ENCODE data around the gene SAMD13.

SAMD13 gene

DNA sequence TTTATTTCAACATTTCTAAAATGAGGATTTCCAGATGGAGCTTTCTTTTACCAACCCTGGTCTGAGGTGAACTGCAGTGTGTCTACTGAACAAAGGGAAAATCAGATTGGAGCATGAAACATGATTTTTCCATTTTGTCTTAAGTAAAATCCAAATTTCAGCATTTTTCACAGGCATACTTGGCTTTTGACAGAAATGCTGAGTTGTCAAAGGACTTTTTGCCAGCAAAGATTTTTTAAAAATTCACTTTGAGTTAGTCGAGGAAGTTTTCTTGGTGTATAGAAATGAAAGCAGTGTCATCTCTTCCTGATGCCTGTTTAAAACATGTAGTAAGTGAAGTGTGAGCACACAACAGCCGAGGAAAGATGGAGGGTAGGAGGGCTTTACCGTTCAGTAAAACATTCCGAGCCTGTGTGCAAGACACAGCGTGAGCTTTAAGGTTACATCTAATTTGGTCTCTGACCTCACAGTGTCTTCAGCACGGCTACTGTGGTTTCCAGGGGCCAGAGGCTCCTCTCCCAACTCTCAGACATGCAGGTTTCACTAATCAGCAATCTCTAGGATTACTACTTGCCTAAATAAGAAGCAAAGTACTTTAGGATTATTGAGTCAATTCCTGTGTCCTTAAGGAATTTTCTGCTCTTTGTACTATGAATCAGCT, 45.9 kb downstream of the SAMD13 start:
- no peak for DNase-seq

GRCh38 chr1:84347932-84348555, 46.5 kb downstream of the SAMD13 start:
- no peak for DNase-seq

DNA sequence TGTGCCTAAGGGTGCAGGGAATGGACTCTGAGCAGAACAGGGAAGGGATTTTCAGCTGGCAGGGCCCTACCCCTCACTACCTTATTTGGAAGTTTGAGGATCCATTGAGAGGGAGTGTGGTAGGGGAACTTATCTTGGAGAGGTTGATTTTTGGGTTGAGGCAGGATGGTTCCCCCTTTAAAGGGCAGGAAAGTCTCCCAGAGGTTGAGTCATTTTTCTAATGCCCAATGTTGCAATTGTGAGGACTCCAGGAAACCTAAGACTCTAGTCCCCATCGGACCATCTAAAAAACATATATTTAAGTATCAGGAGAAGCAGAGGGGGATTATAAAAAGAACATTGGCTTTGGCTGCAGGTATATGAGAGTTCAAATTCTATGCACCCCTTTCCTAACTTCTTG, 47.3 kb downstream of the SAMD13 start:
- DNase-seq, result no peak

GRCh38 chr1:84350104-84350503, 48.6 kb downstream of the SAMD13 start:
- DNase-seq, result no peak

- DNase-seq, result no peak
Observed at GRCh38 chr1:84350550-84350949, 49.0 kb downstream of the SAMD13 start.

DNA sequence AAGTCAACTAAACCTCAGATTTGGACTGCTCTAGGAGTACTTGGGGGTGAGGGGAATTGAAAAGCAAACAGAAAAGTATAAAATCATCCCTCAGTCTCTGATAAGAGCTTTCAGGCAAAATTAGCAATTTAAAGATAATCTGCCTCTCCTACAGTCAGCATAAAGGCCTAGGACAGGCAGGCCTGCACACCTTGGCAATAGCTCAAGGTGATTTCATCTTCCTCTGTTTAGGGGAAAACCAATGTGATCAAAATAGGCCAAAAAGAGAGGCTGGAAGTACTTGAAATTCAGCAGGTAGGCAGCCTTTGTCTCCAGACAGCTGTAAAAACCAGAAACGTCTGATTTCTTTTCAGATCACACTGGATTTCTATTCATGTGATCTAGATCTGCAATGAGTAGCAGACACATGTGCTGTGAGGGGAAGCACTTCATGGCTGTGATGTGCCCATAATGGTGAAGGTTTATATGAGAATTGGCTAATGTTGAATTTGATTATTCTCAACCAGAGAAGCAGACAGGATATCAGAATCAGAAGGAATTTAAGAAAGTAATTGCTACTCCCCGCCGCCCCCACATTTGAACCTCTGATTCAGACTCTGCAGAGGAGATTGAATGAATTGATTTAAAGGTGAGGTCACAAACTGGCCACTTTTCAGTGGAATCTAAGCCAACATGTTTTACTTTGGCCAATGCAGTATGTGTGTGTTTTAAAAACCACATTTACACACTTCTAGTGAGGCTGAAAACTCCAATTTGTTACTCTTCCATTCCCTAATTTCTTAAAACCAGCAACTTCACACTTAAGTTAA, 51.0 kb downstream of the SAMD13 start:
- no peak for DNase-seq

DNA sequence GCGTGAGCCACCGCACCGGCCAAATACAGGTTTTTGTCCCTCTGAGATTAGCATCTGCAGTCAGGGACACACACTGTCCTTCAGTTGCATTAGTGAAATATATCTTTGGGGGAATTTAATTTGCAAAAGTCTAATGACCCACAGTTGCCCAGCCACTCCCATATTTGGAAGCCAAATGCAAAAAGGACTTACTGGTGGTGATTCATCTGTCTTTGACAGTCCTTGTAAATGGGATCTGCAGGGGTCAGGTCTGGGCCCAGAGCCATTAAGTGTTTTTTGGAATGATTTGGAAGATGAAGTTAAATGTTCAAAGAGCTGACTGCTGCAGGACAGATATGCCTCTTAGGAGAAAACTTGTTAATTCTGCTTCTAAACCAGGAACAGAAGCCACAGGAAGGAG, 52.2 kb downstream of the SAMD13 start:
- DNase-seq, result no peak

DNA sequence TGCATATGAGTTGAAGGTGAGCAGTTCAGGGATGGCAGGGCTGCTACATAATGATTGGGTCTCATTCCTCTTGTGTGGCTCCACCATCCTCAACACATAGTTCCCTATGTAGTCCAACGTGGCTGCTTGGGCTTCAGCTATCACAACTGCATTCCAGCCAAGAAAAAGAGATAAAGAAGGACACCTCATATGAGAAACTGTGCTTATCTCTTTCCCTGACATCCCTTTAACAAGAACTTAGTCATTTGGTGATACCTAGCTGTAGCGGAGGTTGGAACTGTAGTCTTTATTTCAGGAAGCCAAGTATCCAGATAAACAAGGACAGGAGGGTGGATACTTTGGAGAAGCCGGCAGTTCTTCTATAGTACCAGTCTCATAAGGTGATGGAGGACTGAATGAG, 54.0 kb downstream of the SAMD13 start:
- DNase-seq, result no peak

GRCh38 chr1:84356881-84357280, 55.4 kb downstream of the SAMD13 start:
- DNase-seq, result no peak

GRCh38 chr1:84358695-84359094, 57.2 kb downstream of the SAMD13 start:
- DNase-seq, result no peak

GRCh38 chr1:84360316-84360715, 58.8 kb downstream of the SAMD13 start:
- no peak for DNase-seq

DNA sequence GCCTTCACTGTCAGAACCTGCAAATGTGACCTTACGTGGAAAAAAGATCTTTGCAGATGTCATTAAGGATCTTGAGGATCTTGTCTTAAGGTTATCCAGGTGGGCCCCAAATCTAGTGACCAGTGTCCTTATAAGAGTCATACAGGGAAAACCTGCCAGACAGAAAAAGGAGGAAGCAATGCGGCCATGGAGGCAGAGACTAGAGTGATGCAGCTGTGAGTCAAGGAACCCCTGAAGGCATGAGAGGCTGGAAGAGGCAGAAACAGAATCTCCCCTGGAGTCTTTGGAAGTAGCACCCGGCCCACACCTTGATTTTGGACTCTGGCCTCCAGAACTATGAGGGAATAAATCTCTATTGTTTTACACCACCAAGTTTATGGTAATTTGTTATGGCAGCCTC, 60.3 kb downstream of the SAMD13 start:
- DNase-seq, result no peak

DNA sequence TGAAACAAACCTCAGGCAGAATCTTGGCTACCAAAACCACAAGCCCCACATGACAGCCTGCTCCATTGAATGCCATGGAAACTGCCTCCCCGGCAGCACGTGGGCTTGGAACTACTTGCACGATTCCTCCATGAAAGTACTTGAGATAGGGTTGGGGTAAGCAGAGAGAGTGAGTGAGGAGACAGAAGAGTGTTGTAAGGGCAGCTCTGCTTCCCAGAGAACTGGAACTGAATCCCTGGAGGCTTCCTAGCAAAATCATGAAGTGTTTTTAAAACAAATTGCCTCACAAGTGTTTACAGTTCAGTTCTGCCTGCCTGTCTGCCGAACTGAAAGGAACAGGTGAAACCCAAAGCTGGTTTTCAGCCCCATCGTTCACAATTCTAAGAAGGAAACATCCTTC, 61.5 kb downstream of the SAMD13 start:
- DNase-seq, result no peak

GRCh38 chr1:84363622-84364021, 62.1 kb downstream of the SAMD13 start:
- no peak for DNase-seq

DNA sequence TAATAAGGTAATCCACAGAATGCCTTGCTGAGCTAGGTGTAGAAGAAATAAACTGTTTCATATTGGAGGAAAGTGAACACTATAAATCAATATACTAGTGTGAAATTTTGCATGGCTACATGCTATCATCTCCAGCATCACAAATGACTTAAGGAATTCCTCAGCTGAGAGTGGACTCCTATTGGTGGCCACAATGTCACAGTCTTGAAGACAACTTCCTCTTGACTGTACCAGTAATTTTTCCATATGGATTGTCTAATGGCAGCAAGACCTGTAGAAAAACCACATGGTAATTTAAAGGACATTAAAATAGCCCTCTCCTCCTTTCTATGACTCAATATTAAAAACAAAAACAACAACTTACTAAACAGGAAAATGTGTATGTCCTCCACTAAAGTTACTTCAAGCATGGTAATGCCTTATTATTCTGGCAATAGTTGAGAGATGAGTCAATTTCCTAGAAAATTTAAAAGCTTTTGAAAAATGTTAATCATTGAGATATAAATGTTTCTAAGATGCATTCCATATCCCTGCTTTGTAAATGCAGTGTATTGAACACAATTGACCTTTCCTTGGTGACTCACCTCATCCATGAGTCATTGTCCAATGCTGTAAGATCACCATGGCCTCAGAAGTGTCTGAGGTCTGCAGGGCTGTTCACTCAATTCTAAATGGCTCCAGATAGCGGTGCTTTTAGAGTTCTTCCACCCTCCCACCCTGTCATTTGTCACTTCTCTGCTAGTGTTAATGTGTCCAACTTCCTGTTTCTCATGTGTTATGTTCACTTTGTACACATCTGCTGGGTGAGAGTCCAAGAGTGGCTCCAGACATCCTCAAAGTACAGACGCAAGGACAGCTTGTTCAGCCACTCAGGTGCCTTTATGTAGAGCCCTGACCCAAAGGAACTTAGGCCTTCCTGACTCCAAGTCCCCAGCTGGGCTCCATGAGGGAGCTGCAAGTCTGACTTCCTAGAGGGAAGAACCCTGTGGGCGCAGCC, 64.0 kb downstream of the SAMD13 start:
- DNase-seq, result peak; percentile 12

DNA sequence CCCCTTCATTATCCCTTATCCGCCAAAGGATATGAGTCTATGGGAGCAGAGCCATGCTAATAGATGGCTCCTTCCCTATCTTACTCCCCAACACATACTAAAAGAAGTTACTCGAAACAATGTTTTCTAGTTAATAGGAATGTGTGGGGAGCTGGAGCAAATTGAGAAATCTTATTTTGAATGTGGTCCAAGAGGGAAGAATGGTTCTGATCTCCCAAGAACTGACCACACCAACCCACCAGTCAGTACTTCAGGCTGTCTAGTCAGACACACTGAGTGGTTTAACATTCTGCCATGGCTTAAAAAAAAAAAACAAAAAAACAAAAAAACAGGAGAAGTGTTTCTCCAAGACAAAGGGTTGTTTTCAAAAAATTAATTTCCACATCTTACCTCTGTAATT, 65.3 kb downstream of the SAMD13 start:
- no peak for DNase-seq

GRCh38 chr1:84367219-84367618, 65.7 kb downstream of the SAMD13 start:
- DNase-seq, result no peak

- no peak for DNase-seq
Observed at GRCh38 chr1:84368441-84368840, 66.9 kb downstream of the SAMD13 start.

- DNase-seq, result no peak
Observed at GRCh38 chr1:84370266-84370665, 68.8 kb downstream of the SAMD13 start.

GRCh38 chr1:84370831-84371394, 69.4 kb downstream of the SAMD13 start:
- DNase-seq, result no peak

- DNase-seq, result no peak
Observed at GRCh38 chr1:84373436-84374141, 72.1 kb downstream of the SAMD13 start.
